Smooth muscle cell (in vitro differentiated cells): ENCODE measurements around the gene CTNNA3. TPM values are rescaled to one million over a fixed set of nuclear protein-coding genes. Genes with fewer than 3 reads are reported as not detected.
"Not testable (repeated sequence)": the region's sequence is repeated elsewhere in the genome, so short reads cannot be mapped to it uniquely, and the experiment has no call there.

Source experiments
- DNase-seq: peaks from one replicate; lab custom pipeline; 2025; ENCODE audit not compliant: unreplicated experiment; lab: John Stamatoyannopoulos, UW
- H2AFZ ChIP-seq: fragments of 200-600 bp; sonication (generic); 2 replicates; pipeline ENCODE4 v1.6.0; 2016; ENCODE audit warnings: antibody characterized with exemption, low read depth, mild to moderate bottlenecking
- H3F3A ChIP-seq: fragments of 200-600 bp; sonication (generic); 2 replicates; pipeline ENCODE4 v1.6.0; 2017; ENCODE audit warnings: antibody characterized with exemption, low read depth
- H3K27ac ChIP-seq: fragments of 200-600 bp; sonication (generic); 2 replicates; pipeline ENCODE4 v1.5.1; 2016; ENCODE audit warnings: low read depth, mild to moderate bottlenecking
- H3K27me3 ChIP-seq: fragments of 200-600 bp; sonication (generic); 2 replicates; pipeline ENCODE4 v1.6.1; 2016; ENCODE audit warnings: low read depth, mild to moderate bottlenecking
- H3K36me3 ChIP-seq: fragments of 200-600 bp; sonication (generic); 2 replicates; pipeline ENCODE4 v1.5.1; 2016; ENCODE audit warnings: low read depth
- H3K4me1 ChIP-seq: fragments of 200-600 bp; sonication (generic); 2 replicates; pipeline ENCODE4 v1.5.1; 2016; ENCODE audit warnings: low read depth
- H3K4me2 ChIP-seq: fragments of 200-600 bp; sonication (generic); 2 replicates; pipeline ENCODE4 v1.6.0; 2016; ENCODE audit warnings: mild to moderate bottlenecking
- H3K4me3 ChIP-seq: fragments of 200-600 bp; sonication (generic); 2 replicates; pipeline ENCODE4 v1.5.1; 2016; ENCODE audit warnings: mild to moderate bottlenecking
- H3K79me2 ChIP-seq: fragments of 200-600 bp; sonication (generic); 2 replicates; pipeline ENCODE4 v1.6.0; 2016; ENCODE audit warnings: low read depth, mild to moderate bottlenecking
- H3K9ac ChIP-seq: fragments of 200-600 bp; sonication (generic); 2 replicates; pipeline ENCODE4 v1.6.0; 2016; ENCODE audit warnings: low read depth
- H3K9me3 ChIP-seq: fragments of 200-600 bp; sonication (generic); replicated peaks from 2 replicates; pipeline ENCODE4 v1.5.1; 2016; ENCODE audit warnings: low read depth
- H4K20me1 ChIP-seq: fragments of 200-600 bp; sonication (generic); 2 replicates; pipeline ENCODE4 v1.6.0; 2016; ENCODE audit warnings: low read depth
- CTCF ChIP-seq: fragments of 200-600 bp; sonication (generic); IDR thresholded peaks from 2 replicates; pipeline ENCODE4 v1.5.1; 2017; ENCODE audit warnings: borderline replicate concordance, mild to moderate bottlenecking, antibody characterized with exemption; ENCODE audit not compliant: insufficient read depth, poor library complexity, severe bottlenecking
- WGBS: methylation state at CpG from one replicate; pipeline ENCODE4 v1.1.7; 2016; ENCODE audit warnings: low lambda C conversion rate; 5-methylcytosine and 5-hydroxymethylcytosine counted together
- polyA plus RNA-seq: library from polyadenylated mRNA; unstranded; fragments of >200 nt; fragmentation: Nextera tagmentation; extraction: Ambion mirVana; gene quantifications from 2 replicates; pipeline ENCODE4 v1.2.1, GENCODE V29; 2016
- total RNA-seq: library from RNA; depleted of rRNA; stranded (reverse); fragments of >200 nt; gene quantifications from 2 replicates; pipeline ENCODE4 v1.2.3, GENCODE V29; 2014

The CTNNA3 gene
- total and polyA plus RNA-seq, 2 experiments from 2014 or later, result 1.3 TPM; not detected in 1

- H4K20me1 ChIP-seq, result no peaks in the 10 kb centered on the region
- no peak for DNase-seq
- no peak overlapping the region for H3K4me2 ChIP-seq
- H3K36me3 ChIP-seq, result no peaks in the 10 kb centered on the region
- H3K27me3 ChIP-seq, result no peaks in the 10 kb centered on the region
- no peak overlapping the region for H3K9ac ChIP-seq
- no peaks in the 10 kb centered on the region for H3K9me3 ChIP-seq
- H3K79me2 ChIP-seq, result no peaks in the 10 kb centered on the region
- H3F3A ChIP-seq, result no peaks in the 10 kb centered on the region
- no peak overlapping the region for H3K27ac ChIP-seq
- no peak overlapping the region for H2AFZ ChIP-seq
- TF ChIP-seq CTCF, result no peak
- H3K4me1 ChIP-seq, result peaks cover 4% of the 10 kb centered on the region
- 90% methylated on average over 1 of the region's 1 CpG for WGBS
- no peak overlapping the region for H3K4me3 ChIP-seq
Observed at GRCh38 chr10:67211680-67212079, 484.3 kb downstream of the CTNNA3 start.

DNA sequence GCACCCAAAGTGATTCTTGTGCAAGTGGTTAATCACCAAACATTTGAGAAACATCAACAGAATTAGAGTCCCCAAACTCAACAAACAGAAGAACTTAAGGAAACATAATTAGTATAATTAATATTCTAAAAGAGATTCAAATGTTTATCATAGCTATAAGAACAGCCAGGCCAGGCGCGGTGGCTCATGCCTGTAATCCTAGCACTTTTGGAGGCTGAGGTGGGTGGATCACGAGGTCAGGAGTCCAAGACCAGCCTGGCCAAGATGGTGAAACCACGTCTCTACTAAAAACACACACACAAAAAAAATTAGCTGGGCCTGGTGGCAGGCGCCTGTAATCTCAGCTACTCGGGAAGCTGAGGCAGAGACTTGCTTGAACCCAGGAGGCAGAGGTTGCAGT, 488.1 kb downstream of the CTNNA3 start:
- H2AFZ ChIP-seq, H3K9ac ChIP-seq, H3K4me1 ChIP-seq, H4K20me1 ChIP-seq, DNase-seq, H3K27me3 ChIP-seq, H3F3A ChIP-seq, H3K9me3 ChIP-seq, H3K79me2 ChIP-seq, H3K36me3 ChIP-seq, H3K4me2 ChIP-seq, H3K4me3 ChIP-seq, H3K27ac ChIP-seq: not testable (repeated sequence)
- WGBS, result 92% methylated on average over 6 of the region's 6 CpGs

GRCh38 chr10:67200913-67201564, 495.0 kb downstream of the CTNNA3 start:
- 86% methylated on average over 3 of the region's 3 CpGs for WGBS
- Histone ChIP-seq H3K4me3 (no peak overlapping the region), H3K27ac (no peak overlapping the region), H3K36me3 (no peaks in the 10 kb centered on the region), H3K79me2 (no peaks in the 10 kb centered on the region), H3K27me3 (no peaks in the 10 kb centered on the region), H3K9ac (no peak overlapping the region), H3K4me2 (no peak overlapping the region), H2AFZ (no peak overlapping the region), H3F3A (no peaks in the 10 kb centered on the region), H3K9me3 (no peaks in the 10 kb centered on the region), H4K20me1 (no peaks in the 10 kb centered on the region), H3K4me1 (no peaks in the 10 kb centered on the region)
- no peak for DNase-seq
- TF ChIP-seq CTCF, result no peak

DNA sequence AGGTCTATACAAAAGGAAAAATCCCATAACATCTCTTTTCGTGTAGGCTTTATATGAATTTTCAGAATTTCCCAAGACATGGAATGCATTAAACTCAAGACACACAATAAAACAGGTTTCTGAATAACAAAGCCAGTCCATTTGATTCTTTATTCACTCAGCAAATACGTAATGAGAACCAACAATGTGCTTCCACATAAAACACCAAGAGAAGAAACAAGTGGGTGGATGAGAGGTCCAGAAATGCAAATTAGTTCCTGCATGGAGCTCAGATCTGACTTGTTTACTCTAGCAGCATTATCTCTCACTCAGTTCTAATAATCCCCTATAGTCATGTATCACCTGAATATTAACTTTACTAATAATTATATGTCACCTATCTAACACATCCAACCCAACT, 520.6 kb downstream of the CTNNA3 start:
- Histone ChIP-seq H3K4me3 (no peak overlapping the region), H3K4me1 (no peaks in the 10 kb centered on the region), H3K27me3 (no peaks in the 10 kb centered on the region), H3K79me2 (no peaks in the 10 kb centered on the region), H3K4me2 (no peak overlapping the region), H3F3A (no peaks in the 10 kb centered on the region), H2AFZ (no peak overlapping the region), H3K9ac (no peak overlapping the region), H3K27ac (no peak overlapping the region), H4K20me1 (no peaks in the 10 kb centered on the region), H3K36me3 (no peaks in the 10 kb centered on the region), H3K9me3 (no peaks in the 10 kb centered on the region)
- WGBS, result 88% methylated on average over 2 of the region's 2 CpGs
- no peak for TF ChIP-seq CTCF
- no peak for DNase-seq
